GM19438 (cell line): Measurements from ENCODE around the gene TTLL1.
"Not testable (repeated sequence)": the region's sequence is repeated elsewhere in the genome, so short reads cannot be mapped to it uniquely, and the experiment has no call there.

ENCODE experiments used
- ATAC-seq: cut with Tn5 transposase; IDR thresholded peaks from one replicate; pipeline ENCODE4 v1.9.1; 2021; ENCODE audit warnings: low read depth; ENCODE audit not compliant: unreplicated experiment

The TTLL1 gene

GRCh38 chr22:43078522-43078921 lies 10.7 kb downstream of the TTLL1 start:
- no peak for ATAC-seq

DNA sequence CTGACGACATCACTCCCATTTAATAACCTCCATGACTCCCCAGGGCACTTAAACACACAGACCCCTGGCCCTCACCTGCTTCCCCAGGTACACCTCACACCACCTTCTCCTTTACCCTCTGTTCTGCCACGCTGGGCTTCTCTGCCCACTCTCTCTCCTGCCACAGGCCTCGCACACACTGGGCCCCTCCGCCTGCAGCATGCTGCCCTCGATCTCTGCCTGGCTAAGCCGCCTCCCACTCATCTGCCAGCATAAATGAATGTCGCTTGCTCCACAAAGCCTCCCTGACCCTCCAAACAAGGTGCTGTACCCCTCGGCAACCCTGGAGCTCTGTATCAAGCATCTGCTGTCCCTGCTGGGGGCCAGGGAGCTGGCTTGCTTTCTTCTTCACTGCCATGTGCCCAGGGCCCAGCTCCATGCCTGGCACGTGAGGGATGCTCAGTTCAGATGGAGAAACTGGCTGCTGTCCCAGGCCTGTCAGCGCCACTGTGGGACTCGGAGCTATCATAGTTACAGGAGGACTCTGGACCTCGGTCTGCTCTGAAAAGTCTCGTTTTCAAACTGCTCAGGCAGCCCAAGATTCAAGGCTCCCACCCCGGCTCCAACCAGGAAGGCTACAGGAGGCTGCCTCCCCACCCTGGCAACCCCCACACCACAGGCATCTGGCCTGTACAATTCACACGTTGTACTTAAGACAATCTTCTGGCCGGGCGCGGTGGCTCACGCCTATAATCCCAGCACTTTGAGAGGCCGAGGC lies 11.9 kb downstream of the TTLL1 start:
- ATAC-seq = no peak

DNA sequence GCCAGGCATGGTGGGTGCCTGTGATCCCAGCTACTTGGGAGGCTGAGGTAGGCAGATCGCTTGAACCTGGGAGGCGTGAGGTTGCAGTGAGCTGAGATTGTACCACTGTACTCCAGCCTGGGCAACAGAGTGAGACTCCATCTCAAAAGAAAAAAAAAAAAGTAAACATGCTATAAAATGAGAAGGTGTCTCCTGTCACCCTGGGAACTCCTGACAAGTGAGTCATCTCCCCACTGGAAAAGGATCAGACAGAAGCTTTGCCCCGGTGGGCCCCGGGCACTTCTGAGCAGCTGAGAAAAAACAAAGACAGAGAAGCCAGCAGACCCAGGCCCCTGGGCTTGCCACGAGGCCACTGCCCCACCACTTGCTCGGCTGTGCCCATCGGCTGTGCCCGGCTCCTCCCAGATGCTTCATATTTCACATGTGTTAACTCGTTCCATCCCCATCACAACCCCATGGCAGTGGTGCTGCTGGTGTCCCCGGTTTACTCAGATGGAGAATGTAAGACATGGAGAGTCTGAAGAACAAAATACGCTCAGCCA lies 22.3 kb downstream of the TTLL1 start:
- no peak for ATAC-seq

DNA sequence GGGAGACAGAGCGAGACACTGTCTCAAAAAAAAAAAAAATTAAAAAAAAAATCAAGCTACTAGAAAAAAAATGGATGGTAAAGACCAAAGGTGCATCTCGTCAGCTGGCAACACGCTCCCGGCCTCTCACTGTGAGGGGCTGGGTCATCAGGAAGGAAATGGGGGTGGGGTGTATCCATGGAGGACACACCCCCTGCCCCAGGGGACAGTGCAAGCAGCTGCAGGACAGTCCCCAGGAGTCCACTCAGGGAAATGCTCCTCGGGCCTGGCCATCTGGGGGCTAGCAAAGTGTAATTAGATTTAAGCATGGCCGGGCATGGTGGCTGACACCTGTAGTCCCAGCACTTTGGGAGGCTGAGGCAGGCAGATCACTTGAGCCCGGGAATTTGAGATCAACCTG lies 23.1 kb downstream of the TTLL1 start:
- no peak for ATAC-seq

- no peak for ATAC-seq
These were observed 29.0 kb downstream of the TTLL1 start for GRCh38 chr22:43060183-43060582.

GRCh38 chr22:43057641-43058040 lies 31.6 kb downstream of the TTLL1 start:
- ATAC-seq = no peak

DNA sequence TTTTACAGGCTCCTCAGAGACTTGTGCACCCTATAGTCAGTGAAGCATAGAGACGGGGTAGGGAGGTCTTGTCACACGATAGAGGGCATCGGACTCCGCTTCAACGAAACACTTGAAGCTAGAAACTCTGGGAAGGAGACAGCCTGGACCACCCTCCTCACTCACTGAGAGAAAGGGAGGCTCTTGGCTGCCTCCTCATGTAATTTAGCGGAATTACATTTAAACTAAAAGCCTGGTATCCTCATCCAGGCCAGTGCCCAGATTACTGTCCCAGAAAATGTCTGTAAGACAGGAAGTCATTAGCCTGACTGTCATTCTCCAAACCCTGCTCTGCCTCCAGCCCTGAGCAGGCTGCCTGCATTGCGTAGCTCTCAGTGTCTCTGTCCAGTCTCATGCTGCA lies 36.0 kb downstream of the TTLL1 start:
- ATAC-seq = no peak

GRCh38 chr22:43050995-43051394 lies 38.2 kb downstream of the TTLL1 start:
- ATAC-seq = no peak

- ATAC-seq = no peak
These were observed 41.6 kb downstream of the TTLL1 start for GRCh38 chr22:43047605-43048004.

- no peak for ATAC-seq
These were observed 44.9 kb downstream of the TTLL1 start for GRCh38 chr22:43044290-43044712.

GRCh38 chr22:43042101-43042780 lies 47.0 kb downstream of the TTLL1 start:
- no peak for ATAC-seq

DNA sequence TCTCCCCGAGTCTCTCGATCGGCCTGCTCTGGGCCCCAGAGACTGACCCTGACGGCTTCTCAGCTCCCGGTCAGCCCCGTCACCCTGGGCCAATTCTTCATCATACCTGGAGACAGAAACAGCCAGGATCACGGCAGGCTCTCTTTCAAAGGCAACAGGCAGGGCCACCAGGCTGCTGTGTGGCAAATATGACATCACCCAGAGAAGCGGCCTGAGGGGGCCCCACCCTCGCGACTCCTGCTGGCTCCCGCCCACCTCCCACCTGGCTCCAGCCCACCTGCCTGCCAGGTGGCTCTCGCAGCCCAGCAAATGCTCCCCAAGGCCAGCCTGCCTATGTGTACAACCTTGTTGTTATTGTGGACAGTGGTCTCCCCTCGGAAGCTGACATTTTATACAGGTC lies 49.4 kb downstream of the TTLL1 start:
- ATAC-seq = no peak

DNA sequence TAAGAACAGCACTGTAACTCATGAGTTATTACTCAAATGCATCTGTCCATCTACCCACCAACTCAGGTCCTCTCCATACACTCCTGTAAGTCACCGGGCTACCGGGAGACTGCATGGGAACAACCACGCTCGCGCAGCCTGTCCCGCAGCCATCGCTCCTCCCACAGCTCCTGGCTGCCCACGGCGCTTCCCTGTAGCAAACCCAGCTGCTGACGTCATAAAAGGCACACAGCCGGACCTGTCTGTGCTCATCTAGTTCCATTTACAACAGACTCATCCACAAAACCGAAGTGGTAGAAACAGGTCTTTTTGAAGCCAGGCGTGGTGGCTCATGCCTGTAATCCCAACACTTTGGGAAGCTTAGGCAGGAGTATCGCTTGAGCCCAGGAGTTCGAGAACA lies 50.9 kb downstream of the TTLL1 start:
- no peak for ATAC-seq

GRCh38 chr22:43036282-43036829 lies 52.8 kb downstream of the TTLL1 start:
- ATAC-seq = no peak

GRCh38 chr22:43035250-43035649 lies 53.9 kb downstream of the TTLL1 start:
- no peak for ATAC-seq

DNA sequence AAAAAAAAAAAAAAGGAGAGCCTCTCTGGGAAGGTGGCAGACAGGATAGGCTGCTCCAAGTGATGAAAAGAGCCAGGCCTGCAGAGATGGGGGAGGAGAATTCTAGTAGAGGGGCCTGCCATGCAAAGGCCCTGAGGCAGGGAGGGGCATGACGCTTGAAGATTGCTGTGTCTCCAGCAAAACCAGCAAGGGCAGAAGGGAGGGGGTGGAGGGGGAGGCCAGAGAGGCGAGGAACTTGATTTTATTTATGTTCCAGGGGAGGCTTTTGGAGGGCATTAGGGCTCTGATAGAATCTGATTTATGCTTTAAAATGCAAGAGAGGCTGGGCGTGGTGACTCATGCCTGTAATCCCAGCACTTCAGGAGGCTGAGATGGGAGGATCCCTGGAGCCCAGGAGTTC lies 57.6 kb downstream of the TTLL1 start:
- no peak for ATAC-seq

GRCh38 chr22:43018615-43019014 lies 70.6 kb downstream of the TTLL1 start:
- no peak for ATAC-seq

GRCh38 chr22:43017525-43018460 lies 71.4 kb downstream of the TTLL1 start:
- ATAC-seq = no peak

DNA sequence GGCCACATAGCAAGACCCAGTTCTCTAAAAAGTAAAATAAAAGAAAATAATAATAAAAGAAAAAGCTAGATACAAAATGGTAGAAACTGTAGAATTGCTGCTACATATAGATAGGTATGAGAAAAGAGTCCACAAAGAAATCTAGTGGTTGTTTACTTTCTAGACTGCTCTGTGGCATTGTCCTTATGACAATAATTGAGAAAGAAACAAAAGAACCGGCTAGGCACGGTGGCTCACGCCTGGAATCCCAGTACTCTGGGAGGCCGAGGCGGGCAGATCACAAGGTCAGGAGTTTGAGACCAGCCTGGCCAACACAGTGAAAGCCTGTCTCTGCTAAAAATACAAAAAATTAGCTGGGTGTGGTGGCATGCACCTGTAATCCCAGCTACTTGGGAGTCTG lies 73.0 kb downstream of the TTLL1 start:
- not testable (repeated sequence) for ATAC-seq

- no peak for ATAC-seq
These were observed 73.5 kb downstream of the TTLL1 start for GRCh38 chr22:43015677-43016042.
